Hepatocyte (in vitro differentiated cells): ENCODE data around the gene NHSL2. TPM values are rescaled to one million over a fixed set of nuclear protein-coding genes. Genes with fewer than 3 reads are reported as not detected.

Experiments
- DNase-seq: peaks from one replicate; pipeline ENCODE4 v3.0.0-alpha.2; 2016; ENCODE audit warnings: low spot score
- H2AFZ ChIP-seq: fragments of 200-600 bp; sonication (generic); 2 replicates; pipeline ENCODE4 v1.6.0; 2016; ENCODE audit warnings: antibody characterized with exemption, mild to moderate bottlenecking
- H3K27ac ChIP-seq: fragments of 200-600 bp; sonication (generic); 2 replicates; pipeline ENCODE4 v1.5.1; 2016; ENCODE audit warnings: mild to moderate bottlenecking
- H3K27me3 ChIP-seq: fragments of 200-600 bp; sonication (generic); 2 replicates; pipeline ENCODE4 v1.6.1; 2016
- H3K36me3 ChIP-seq: fragments of 200-600 bp; sonication (generic); replicated peaks from 2 replicates; pipeline ENCODE4 v1.5.1; 2016; ENCODE audit warnings: low read depth; ENCODE audit not compliant: insufficient read depth
- H3K4me1 ChIP-seq: fragments of 200-600 bp; sonication (generic); 2 replicates; pipeline ENCODE4 v1.5.1; 2016; ENCODE audit warnings: mild to moderate bottlenecking, moderate library complexity; ENCODE audit not compliant: insufficient read depth
- H3K4me2 ChIP-seq: fragments of 200-600 bp; sonication (generic); 2 replicates; pipeline ENCODE4 v1.6.0; 2016
- H3K4me3 ChIP-seq: fragments of 200-600 bp; sonication (generic); 2 replicates; pipeline ENCODE4 v1.5.1; 2016; ENCODE audit warnings: mild to moderate bottlenecking
- H3K79me2 ChIP-seq: fragments of 200-600 bp; sonication (generic); 2 replicates; pipeline ENCODE4 v1.6.0; 2017; ENCODE audit warnings: mild to moderate bottlenecking
- H3K9me2 ChIP-seq: fragments of 200-600 bp; sonication (generic); replicated peaks from 2 replicates; pipeline ENCODE4 v1.6.0; 2017; ENCODE audit warnings: mild to moderate bottlenecking; ENCODE audit not compliant: insufficient read depth
- H3K9me3 ChIP-seq: fragments of 200-600 bp; sonication (generic); 2 replicates; pipeline ENCODE4 v1.5.1; 2016; ENCODE audit warnings: low read depth, mild to moderate bottlenecking
- H4K20me1 ChIP-seq: fragments of 200-600 bp; sonication (generic); 2 replicates; pipeline ENCODE4 v1.6.0; 2016; ENCODE audit warnings: mild to moderate bottlenecking; ENCODE audit not compliant: insufficient read depth, poor library complexity, severe bottlenecking
- EZH2 ChIP-seq: fragments of 200-600 bp; sonication (generic); IDR thresholded peaks from 2 replicates; pipeline ENCODE4 v1.6.1; 2016; ENCODE audit warnings: antibody characterized with exemption, mild to moderate bottlenecking, borderline replicate concordance
- EZH2phosphoT487 ChIP-seq: fragments of 200-600 bp; sonication (generic); IDR thresholded peaks from one replicate; pipeline ENCODE4 v1.6.1; 2018; ENCODE audit warnings: antibody characterized with exemption, mild to moderate bottlenecking, low read depth, moderate library complexity; ENCODE audit not compliant: unreplicated experiment, severe bottlenecking
- WGBS: methylation state at CpG from one replicate; pipeline ENCODE4 v1.1.6; 2016; ENCODE audit warnings: low lambda C conversion rate; ENCODE audit errors: missing lambda C conversion rate; 5-methylcytosine and 5-hydroxymethylcytosine counted together
- polyA plus RNA-seq: library from polyadenylated mRNA; unstranded; fragments of >200 nt; fragmentation: Nextera tagmentation; extraction: Ambion mirVana; gene quantifications from 2 replicates; pipeline ENCODE4 v1.2.1, GENCODE V29; 2016
- total RNA-seq: library from RNA; depleted of rRNA; stranded (reverse); fragments of >200 nt; gene quantifications from 2 replicates; pipeline ENCODE4 v1.2.3, GENCODE V29; 2014
- TF ChIP-seq, protein P1 (sequence below): fragments of 200-600 bp; sonication (generic); IDR thresholded peaks from 2 replicates; pipeline ENCODE4 v1.5.1; 2016; ENCODE audit warnings: antibody characterized with exemption, mild to moderate bottlenecking; ENCODE audit not compliant: poor library complexity

Gene NHSL2
- total and polyA plus RNA-seq, 2 experiments from 2014 or later, result 2.3 to 3.2 TPM

DNA sequence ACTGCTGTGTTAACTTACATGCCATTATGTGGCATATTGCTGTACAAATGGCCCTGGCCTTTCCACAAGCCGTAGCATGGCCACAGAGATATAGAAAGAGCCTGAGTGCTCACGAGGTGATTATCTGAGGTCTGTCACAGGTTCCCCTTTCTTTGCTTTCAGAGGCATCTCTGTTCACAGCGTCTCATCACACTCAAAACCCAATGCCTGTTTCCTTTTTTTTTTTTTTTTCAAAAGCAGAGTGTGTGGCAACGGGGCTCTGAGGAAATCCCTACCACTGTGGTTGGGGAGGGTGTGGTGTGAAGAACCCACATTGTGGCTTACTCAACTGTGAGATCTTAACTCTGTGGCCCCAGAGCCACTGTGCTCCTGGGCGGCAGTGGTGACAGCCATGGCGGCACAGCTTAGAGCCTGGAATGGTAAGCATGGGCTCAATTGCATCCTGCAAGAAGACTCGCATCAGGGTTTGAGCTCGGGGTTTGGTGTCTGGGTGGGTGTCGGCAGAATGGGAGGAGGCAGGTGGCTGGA, 190.2 kb downstream of the NHSL2 start:
- Histone ChIP-seq H3K27ac (no peak overlapping the region), H3K4me2 (no peak overlapping the region), H4K20me1 (no peaks in the 10 kb centered on the region), H2AFZ (no peak overlapping the region), H3K27me3 (no peaks in the 10 kb centered on the region), H3K9me2 (no peaks in the 10 kb centered on the region), H3K4me1 (no peaks in the 10 kb centered on the region), H3K9me3 (no peaks in the 10 kb centered on the region), H3K36me3 (no peaks in the 10 kb centered on the region), H3K79me2 (no peaks in the 10 kb centered on the region), H3K4me3 (no peak overlapping the region)
- no peak for DNase-seq
- TF ChIP-seq, protein P1, sequence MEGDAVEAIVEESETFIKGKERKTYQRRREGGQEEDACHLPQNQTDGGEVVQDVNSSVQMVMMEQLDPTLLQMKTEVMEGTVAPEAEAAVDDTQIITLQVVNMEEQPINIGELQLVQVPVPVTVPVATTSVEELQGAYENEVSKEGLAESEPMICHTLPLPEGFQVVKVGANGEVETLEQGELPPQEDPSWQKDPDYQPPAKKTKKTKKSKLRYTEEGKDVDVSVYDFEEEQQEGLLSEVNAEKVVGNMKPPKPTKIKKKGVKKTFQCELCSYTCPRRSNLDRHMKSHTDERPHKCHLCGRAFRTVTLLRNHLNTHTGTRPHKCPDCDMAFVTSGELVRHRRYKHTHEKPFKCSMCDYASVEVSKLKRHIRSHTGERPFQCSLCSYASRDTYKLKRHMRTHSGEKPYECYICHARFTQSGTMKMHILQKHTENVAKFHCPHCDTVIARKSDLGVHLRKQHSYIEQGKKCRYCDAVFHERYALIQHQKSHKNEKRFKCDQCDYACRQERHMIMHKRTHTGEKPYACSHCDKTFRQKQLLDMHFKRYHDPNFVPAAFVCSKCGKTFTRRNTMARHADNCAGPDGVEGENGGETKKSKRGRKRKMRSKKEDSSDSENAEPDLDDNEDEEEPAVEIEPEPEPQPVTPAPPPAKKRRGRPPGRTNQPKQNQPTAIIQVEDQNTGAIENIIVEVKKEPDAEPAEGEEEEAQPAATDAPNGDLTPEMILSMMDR, result no peak
- TF ChIP-seq EZH2phosphoT487 (no peak), EZH2 (no peak)
- 80% methylated on average over 8 of the region's 9 CpGs for WGBS

DNA sequence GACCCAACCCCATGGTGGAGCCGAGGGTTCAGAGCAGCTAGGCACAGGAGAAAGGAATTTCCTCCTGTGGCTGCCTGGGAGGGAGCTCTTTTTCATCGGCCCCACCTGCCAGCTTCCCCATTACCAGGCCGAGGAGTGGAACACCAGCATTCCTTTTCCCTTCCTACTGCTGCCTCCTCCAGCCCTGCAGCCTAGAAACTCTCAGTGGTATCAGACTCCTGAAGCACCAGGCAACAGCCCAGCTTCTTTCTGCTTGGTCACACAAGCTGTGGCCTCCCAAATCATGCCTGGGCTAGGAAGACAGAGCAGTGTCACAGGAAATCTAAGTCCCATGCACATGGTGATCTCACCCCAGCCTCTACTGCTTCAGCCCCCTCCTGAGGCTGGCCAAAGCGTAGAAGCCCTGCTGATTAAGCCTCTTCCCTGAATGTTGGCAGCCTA, 191.0 kb downstream of the NHSL2 start:
- Histone ChIP-seq H3K79me2 (no peaks in the 10 kb centered on the region), H3K4me1 (no peaks in the 10 kb centered on the region), H4K20me1 (no peaks in the 10 kb centered on the region), H2AFZ (no peak overlapping the region), H3K9me2 (no peaks in the 10 kb centered on the region), H3K27ac (no peak overlapping the region), H3K4me2 (no peak overlapping the region), H3K4me3 (no peak overlapping the region), H3K36me3 (no peaks in the 10 kb centered on the region), H3K9me3 (no peaks in the 10 kb centered on the region), H3K27me3 (no peaks in the 10 kb centered on the region)
- DNase-seq, result no peak
- TF ChIP-seq, protein P1, result no peak
- TF ChIP-seq EZH2phosphoT487, result no peak
- TF ChIP-seq EZH2, result no peak
- WGBS, result 46% methylated on average over 4 of the region's 4 CpGs

DNA sequence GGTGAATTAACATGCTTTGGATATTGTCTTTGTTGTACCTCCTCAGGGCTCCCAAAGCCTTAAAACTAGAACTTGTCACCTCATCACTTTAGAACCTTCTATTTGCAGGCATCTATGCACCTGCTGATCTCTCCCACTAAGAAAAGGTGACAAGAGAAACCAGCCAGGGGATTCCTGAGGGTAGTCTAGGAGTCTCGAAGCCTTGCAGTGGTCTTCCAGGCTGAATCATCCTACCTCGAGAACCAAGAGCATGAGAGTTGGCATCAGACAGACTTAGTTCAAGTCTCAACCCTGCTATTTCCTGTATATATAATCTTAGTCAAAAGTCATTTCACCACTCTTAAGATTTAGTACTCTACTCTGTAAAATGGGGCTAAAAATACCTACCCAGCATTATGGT, 191.5 kb downstream of the NHSL2 start:
- Histone ChIP-seq H3K27me3 (no peaks in the 10 kb centered on the region), H2AFZ (no peak overlapping the region)
- TF ChIP-seq EZH2 (no peak), EZH2phosphoT487 (no peak)
- TF ChIP-seq, protein P1, result no peak

DNA sequence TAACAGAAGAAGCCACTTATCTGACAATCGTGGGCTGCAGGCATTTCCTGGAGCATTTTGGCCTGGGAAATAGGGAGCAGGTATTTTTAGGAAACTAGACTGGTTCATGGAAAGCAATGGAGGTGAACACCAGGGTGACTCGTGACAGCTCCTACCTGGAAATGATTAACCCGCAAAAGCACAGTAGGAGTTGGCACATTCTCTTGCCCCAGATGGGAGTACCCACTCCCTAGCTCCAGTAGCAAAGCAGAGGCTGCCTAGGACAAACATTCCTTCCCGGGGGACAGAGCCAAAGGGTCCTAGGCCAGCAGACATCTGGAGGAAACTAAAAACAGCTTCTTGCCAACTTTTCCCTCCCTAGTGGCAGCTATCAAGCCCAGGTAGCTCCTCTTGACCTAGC, 192.1 kb downstream of the NHSL2 start:
- H4K20me1 ChIP-seq, result no peaks in the 10 kb centered on the region
- no peak overlapping the region for H2AFZ ChIP-seq
- no peak for DNase-seq
- H3K9me3 ChIP-seq, result no peaks in the 10 kb centered on the region
- TF ChIP-seq, protein P1, result no peak
- no peak for TF ChIP-seq EZH2phosphoT487
- TF ChIP-seq EZH2, result no peak
- H3K4me2 ChIP-seq, result no peak overlapping the region
- no peaks in the 10 kb centered on the region for H3K36me3 ChIP-seq
- H3K79me2 ChIP-seq, result no peaks in the 10 kb centered on the region
- H3K27ac ChIP-seq, result no peak overlapping the region
- H3K9me2 ChIP-seq, result no peaks in the 10 kb centered on the region
- no peaks in the 10 kb centered on the region for H3K27me3 ChIP-seq
- H3K4me3 ChIP-seq, result no peak overlapping the region
- WGBS, result 55% methylated on average over 4 of the region's 4 CpGs
- no peaks in the 10 kb centered on the region for H3K4me1 ChIP-seq

More for the DNA sequence above, 191.5 kb downstream of the NHSL2 start:
- Histone ChIP-seq H3K4me3 (no peak overlapping the region), H3K36me3 (no peaks in the 10 kb centered on the region), H3K9me3 (no peaks in the 10 kb centered on the region), H3K4me2 (no peak overlapping the region), H3K27ac (no peak overlapping the region), H3K9me2 (no peaks in the 10 kb centered on the region), H3K4me1 (no peaks in the 10 kb centered on the region), H4K20me1 (no peaks in the 10 kb centered on the region), H3K79me2 (no peaks in the 10 kb centered on the region)
- DNase-seq, result no peak
- WGBS, result 72% methylated on average over 2 of the region's 2 CpGs
